ENCODE measurements around the gene NT5C3A.
"Not testable (repeated sequence)": the region's sequence is repeated elsewhere in the genome, so short reads cannot be mapped to it uniquely, and the experiment has no call there.

Gene NT5C3A

GRCh38 chr7:33039903-33040292, 22.7 kb downstream of the NT5C3A start:
- DNase-seq = no peak

GRCh38 chr7:33039257-33039902, 23.2 kb downstream of the NT5C3A start:
- no peak for DNase-seq

GRCh38 chr7:33038639-33039038, 23.9 kb downstream of the NT5C3A start:
- DNase-seq = no peak

GRCh38 chr7:33035776-33036175, 26.8 kb downstream of the NT5C3A start:
- no peak for DNase-seq

- no peak for DNase-seq
Measured at GRCh38 chr7:33024189-33024757, 38.3 kb downstream of the NT5C3A start.

GRCh38 chr7:33012364-33012763, 50.2 kb downstream of the NT5C3A start:
- DNase-seq = no peak

GRCh38 chr7:33009734-33010133, 52.8 kb downstream of the NT5C3A start:
- no peak for DNase-seq

DNA sequence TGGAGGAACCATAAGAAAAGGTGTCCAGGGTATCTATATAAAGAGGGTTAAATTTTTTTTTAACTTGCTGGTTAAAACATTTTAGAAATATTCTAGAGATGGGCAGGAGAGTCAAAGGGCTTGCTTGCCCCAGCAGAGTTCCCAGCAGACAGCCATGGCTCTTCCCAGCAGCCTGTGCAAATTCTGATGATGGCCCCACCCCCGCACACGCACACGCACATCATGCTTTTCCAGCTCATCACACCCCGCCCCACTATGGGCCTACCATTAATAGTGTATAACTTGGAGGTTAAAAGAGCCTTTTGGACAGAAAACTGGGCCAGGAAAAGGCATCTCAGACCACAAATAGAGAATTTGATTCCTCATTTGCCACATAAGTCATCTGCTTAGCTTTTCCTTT, 56.9 kb downstream of the NT5C3A start:
- not testable (repeated sequence) for DNase-seq

- not testable (repeated sequence) for DNase-seq
Measured at GRCh38 chr7:33005193-33005592, 57.4 kb downstream of the NT5C3A start.

GRCh38 chr7:33004104-33004616, 58.4 kb downstream of the NT5C3A start:
- DNase-seq = not testable (repeated sequence)

GRCh38 chr7:33003111-33003510, 59.5 kb downstream of the NT5C3A start:
- DNase-seq = not testable (repeated sequence)

- DNase-seq = not testable (repeated sequence)
Measured at GRCh38 chr7:32999380-32999779, 63.2 kb downstream of the NT5C3A start.

- not testable (repeated sequence) for DNase-seq
Measured at GRCh38 chr7:32998361-32999171, 64.0 kb downstream of the NT5C3A start.

DNA sequence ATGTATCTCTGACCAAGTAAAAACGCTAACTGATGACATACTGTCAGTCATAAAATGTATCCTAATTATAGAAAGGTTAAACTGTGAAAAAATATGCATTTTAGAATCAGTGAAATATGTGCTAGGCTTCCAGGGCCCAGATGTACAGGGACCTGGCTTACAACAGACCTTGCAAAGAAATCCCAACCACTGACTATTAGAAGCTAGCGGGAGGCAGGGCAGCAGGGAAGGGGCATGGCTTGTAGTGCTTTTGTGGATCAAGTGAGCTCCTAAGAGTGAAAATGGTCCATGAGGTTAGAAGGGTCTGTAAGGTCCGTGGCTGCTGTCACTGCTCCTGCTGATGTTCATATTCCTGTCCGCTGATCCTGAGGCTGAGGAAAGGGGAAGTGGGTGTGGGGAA, 64.6 kb downstream of the NT5C3A start:
- DNase-seq = not testable (repeated sequence)

- DNase-seq = not testable (repeated sequence)
Measured at GRCh38 chr7:32992750-32993149, 69.8 kb downstream of the NT5C3A start.

DNA sequence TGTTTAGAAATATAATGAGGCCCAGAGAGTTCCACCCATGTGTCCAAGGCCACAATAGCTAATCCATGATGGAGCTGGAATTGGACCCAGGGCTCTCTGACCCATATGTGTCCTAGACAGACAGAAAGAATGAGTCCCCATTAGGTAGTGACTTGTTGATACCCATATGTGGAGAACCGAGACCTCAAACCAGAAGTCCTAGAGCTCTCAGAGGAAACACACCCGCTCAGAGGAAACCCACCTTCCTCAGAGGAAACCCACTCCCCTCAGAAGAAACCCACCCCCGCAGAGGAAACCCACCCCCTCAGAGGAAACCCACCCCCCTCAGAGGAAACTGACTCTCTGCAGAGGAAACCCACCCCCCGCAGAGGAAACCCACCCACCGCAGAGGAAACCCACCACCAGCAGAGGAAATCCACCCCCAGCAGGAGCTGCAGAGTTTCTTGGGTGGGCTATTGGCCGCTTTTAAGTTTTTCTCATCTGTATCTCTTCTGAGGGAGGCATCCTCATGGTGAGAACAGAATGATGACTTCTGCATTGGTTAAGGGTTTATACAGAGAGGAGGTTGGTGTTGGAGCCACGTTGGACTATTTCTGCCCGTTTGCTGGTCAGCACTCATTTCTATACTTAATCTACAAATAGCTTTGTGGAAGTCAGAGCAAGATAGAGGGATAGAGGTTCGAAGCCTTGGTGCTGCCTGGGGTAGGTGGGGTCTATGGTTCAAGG, 70.4 kb downstream of the NT5C3A start:
- DNase-seq = not testable (repeated sequence)

GRCh38 chr7:32991068-32991585, 71.4 kb downstream of the NT5C3A start:
- not testable (repeated sequence) for DNase-seq

DNA sequence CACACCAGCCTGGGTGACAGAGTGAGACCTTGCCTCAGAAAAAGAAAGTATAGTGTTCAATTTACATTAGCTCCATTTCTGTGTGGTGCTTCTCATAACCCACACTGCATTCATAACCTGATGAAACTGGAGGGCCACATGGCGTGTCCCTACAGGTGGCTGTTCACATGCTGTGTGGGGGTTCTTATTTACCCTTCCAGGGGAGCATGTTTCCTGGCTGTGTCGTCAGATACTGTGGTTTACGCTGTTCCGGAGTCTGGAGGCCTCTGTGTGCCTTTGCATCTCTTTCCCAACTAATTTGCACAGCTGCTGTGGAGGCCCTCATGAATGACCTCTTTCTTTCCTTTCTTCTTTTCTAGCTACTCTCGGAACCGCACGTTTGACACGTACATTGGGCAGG, 74.4 kb downstream of the NT5C3A start:
- DNase-seq = not testable (repeated sequence)

DNA sequence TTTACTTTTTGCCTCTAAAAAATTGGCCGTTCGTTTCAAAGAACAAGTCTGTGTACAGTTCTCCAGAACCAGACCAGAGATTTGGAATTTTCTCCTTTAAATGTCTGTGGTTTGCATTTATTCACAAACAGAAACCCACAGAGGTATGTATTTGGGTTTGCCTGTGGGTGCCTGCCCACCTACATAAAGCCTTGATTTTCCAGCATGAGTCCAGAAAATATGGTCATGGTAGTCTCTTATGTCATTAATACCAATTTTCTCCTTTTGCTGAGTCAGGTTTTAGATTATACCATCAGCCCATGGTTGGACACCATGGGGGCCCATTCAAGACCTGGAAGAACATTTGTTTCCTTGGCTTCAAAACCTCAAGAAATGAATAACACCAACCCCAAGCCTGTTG, 82.7 kb downstream of the NT5C3A start:
- DNase-seq = not testable (repeated sequence)

DNA sequence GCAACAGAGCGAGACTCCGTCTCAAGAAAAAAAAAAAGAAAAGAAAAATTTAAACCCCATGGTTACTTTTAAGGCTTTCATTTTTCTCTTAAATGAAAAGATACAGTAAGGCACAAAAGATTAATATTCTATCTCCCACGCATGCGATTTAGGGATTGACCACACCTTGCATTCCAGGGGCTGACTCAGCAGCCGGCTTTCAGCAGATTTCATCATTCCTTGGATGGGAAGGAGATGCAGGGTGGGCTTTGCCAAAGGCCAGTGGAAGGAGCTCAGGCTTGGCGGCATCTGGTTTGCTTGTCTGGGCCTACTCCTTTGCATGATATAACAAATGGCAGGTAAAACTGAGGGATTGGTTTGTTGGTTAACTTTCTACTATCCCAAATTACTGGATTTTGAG, 83.3 kb downstream of the NT5C3A start:
- DNase-seq = not testable (repeated sequence)

DNA sequence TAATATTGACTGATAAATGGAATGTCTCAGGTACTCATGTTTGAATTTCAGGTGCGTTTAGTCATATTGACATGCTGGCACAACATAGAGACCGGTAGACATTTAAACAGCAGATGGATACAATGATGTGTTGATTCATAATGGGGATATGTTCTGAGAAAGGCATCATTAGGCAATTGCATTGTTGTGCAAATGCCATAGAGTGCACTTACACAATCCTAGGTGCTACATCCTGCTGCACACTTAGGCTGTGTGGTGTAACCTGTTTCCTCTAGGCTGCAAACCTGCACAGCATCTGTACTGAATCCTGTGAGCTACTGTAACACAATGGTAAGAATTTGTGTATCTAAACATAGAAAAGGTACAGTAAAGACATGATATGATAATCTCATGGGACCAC, 85.4 kb downstream of the NT5C3A start:
- DNase-seq = not testable (repeated sequence)

- not testable (repeated sequence) for DNase-seq
Measured at GRCh38 chr7:32971967-32972366, 90.6 kb downstream of the NT5C3A start.

DNA sequence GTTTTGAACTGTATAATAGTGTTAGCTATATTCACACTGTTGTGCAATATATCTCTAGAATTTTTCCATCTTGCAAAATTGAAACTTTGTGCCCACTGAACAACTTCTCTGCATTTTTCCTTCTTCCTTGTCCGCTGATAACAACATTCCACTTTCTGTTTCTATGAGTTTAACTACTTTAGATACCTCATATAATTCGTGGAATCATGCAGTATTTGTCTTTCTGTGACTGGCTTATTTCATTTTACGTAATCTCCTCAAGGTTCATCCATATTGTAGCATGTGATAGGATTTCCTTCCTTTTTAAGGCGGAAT, 95.4 kb downstream of the NT5C3A start:
- not testable (repeated sequence) for DNase-seq

All from NCI-H1436 treated with DMSO at 0.1 percent for 48 hours (cell line).